BLaER1 (cell line): ENCODE data around the gene BACH2.

Experiments
- H3K27ac ChIP-seq: shearing (Covaris generic); formaldehyde crosslinking; 2 replicates; pipeline ENCODE4 v1.8.1; 2022
- H3K27me3 ChIP-seq: shearing (Covaris generic); formaldehyde crosslinking; 2 replicates; pipeline ENCODE4 v1.8.1; 2022
- H3K36me3 ChIP-seq: shearing (Covaris generic); formaldehyde crosslinking; 2 replicates; pipeline ENCODE4 v1.8.1; 2022
- H3K4me1 ChIP-seq: shearing (Covaris generic); formaldehyde crosslinking; 2 replicates; pipeline ENCODE4 v1.8.1; 2022
- H3K4me2 ChIP-seq: shearing (Covaris generic); formaldehyde crosslinking; 2 replicates; pipeline ENCODE4 v1.8.1; 2022
- H3K4me3 ChIP-seq: shearing (Covaris generic); formaldehyde crosslinking; 2 replicates; pipeline ENCODE4 v1.8.1; 2022
- H3K9ac ChIP-seq: shearing (Covaris generic); formaldehyde crosslinking; 2 replicates; pipeline ENCODE4 v1.8.1; 2022
- H3K9me3 ChIP-seq: shearing (Covaris generic); formaldehyde crosslinking; 2 replicates; pipeline ENCODE4 v1.8.1; 2022
- H4K20me1 ChIP-seq: shearing (Covaris generic); formaldehyde crosslinking; 2 replicates; pipeline ENCODE4 v1.8.1; 2022
- Cebpa-rat ChIP-seq: shearing (Covaris generic); IDR thresholded peaks from 2 replicates; pipeline ENCODE4 v1.8.1; 2022

BACH2 gene

DNA sequence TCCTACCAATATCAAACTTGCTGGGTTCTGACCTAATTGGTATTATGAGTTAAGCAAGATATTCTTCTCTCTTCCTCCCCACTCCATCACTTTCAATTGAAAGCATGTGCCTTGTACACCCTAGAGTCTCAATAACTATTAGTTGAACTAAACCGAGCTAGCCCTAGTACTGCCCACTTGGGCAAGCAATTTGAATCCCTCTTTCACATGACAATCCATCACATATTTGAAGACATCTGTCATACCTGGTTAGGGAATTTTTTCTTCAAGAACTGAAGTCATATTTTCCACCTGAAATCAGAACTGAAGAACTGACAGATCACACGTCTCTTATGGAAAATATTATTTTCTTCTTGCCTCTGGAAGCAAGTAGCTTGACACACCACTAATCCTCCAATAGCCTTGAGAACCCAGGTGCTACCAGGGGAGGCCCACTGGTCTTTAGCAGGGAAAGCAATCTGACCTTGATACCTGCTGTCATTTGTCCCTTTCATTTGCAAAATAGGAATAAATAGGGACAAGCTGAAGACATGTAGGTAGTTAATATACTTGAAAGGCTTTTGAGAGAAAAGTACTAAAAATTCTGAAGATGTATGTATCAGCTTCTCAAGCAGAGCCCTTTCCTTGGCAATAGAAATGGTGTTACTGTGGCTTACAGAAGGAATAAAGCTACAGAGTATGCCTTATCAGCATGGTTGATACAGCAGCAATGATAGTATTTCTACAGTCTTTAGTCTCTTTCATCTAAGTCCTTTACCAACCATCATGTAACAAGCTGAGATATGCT lies 331.0 kb downstream of the BACH2 start:
- H3K4me1 ChIP-seq: no peaks in the 10 kb centered on the region
- no peaks in the 10 kb centered on the region for H3K9me3 ChIP-seq
- H3K27me3 ChIP-seq: no peaks in the 10 kb centered on the region
- H3K4me3 ChIP-seq: no peak overlapping the region
- no peak overlapping the region for H3K27ac ChIP-seq
- peaks cover 42% of the 10 kb centered on the region for H3K36me3 ChIP-seq
- no peak overlapping the region for H3K9ac ChIP-seq
- H4K20me1 ChIP-seq: peaks cover 73% of the 10 kb centered on the region; the same call in 1 of the 2 replicates
- TF ChIP-seq Cebpa-rat: no peak
- no peak overlapping the region for H3K4me2 ChIP-seq

- Histone ChIP-seq H3K4me1 (no peaks in the 10 kb centered on the region), H3K9ac (no peak overlapping the region), H3K9me3 (no peaks in the 10 kb centered on the region), H3K36me3 (peaks cover 38% of the 10 kb centered on the region), H3K4me2 (no peak overlapping the region), H3K4me3 (no peak overlapping the region), H4K20me1 (peaks cover 75% of the 10 kb centered on the region; the same call in 1 of the 2 replicates), H3K27ac (no peak overlapping the region), H3K27me3 (no peaks in the 10 kb centered on the region)
- TF ChIP-seq Cebpa-rat: no peak
These were observed 333.3 kb downstream of the BACH2 start for GRCh38 chr6:89963391-89963790.

DNA sequence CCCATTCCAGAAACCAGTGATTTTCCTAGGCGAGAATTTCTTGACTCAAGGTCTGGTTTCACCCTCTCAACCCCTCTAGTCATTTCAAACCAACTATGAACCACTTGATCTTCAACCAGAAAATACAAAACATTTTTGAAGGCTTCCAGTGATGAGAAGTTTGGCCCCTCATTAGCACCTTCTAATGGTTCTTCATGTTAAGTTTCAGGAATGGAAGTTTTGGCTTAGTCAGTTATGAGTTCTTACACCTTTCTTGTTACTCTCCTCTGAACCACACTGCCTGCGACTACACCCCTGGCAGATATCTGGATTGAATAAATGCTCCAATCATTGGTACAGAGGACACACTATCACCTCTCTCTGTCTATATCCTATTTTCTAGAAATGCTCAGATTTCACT lies 335.2 kb downstream of the BACH2 start:
- H3K4me1 ChIP-seq: peaks cover 6% of the 10 kb centered on the region; the same call in 1 of the 2 replicates
- H4K20me1 ChIP-seq: peaks cover 76% of the 10 kb centered on the region; the same call in 1 of the 2 replicates
- no peak overlapping the region for H3K27ac ChIP-seq
- no peaks in the 10 kb centered on the region for H3K9me3 ChIP-seq
- H3K4me3 ChIP-seq: no peak overlapping the region
- H3K9ac ChIP-seq: no peak overlapping the region
- H3K4me2 ChIP-seq: no peak overlapping the region
- H3K36me3 ChIP-seq: peaks cover 30% of the 10 kb centered on the region
- no peaks in the 10 kb centered on the region for H3K27me3 ChIP-seq
- TF ChIP-seq Cebpa-rat: no peak

GRCh38 chr6:89959883-89960282 lies 336.8 kb downstream of the BACH2 start:
- no peak for TF ChIP-seq Cebpa-rat
- Histone ChIP-seq H3K4me2 (no peak overlapping the region), H4K20me1 (peaks cover 76% of the 10 kb centered on the region; the same call in 1 of the 2 replicates), H3K9ac (no peak overlapping the region), H3K27ac (no peak overlapping the region), H3K9me3 (no peaks in the 10 kb centered on the region), H3K36me3 (peaks cover 23% of the 10 kb centered on the region), H3K4me3 (no peak overlapping the region), H3K27me3 (no peaks in the 10 kb centered on the region), H3K4me1 (peaks cover 22% of the 10 kb centered on the region)

DNA sequence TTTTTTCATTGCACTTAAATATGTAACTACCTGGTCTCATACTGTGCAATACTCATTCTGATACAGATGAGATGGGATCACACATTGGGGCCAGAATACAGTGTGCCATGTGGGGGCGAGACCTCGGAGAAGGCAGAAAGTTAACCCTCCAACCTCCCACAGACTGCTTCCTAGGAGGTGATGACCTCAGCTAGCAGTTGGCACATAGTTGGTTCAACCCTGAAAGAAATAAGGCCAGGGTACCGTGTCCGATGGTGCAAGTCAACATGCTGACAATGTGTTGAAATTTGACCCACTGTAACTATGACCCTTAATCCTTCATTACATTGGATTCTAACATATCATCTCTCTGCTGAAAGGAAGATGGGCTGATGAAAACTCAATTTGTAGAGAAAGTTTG lies 340.5 kb downstream of the BACH2 start:
- H3K4me3 ChIP-seq: no peak overlapping the region
- H3K4me1 ChIP-seq: peaks cover 53% of the 10 kb centered on the region
- no peak overlapping the region for H3K27ac ChIP-seq

DNA sequence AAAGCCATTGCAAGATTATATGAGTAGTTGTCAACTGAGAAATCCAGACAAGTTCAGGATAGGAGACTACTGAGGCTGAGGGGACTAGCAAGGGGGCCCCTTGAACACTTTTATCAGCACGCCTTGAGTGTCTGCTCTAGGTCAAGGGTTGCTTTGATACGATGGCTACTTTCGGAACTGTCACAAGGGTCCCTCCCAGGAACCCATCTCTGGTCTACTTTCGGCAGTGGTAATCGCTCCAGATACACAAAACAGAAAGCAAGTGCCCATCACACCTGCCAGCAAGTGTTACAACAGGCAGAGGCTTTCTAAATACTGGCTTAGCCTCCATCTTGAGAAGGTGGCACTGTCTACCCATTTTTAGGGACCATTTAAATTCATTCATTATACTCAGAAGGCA lies 341.3 kb downstream of the BACH2 start:
- Histone ChIP-seq H3K36me3 (peaks cover 31% of the 10 kb centered on the region), H3K27ac (no peak overlapping the region), H3K4me3 (no peak overlapping the region), H4K20me1 (peaks cover 94% of the 10 kb centered on the region), H3K27me3 (no peaks in the 10 kb centered on the region), H3K4me1 (peaks cover 53% of the 10 kb centered on the region), H3K4me2 (peak overlapping the region; percentile 42; the same call in 1 of the 2 replicates), H3K9ac (no peak overlapping the region), H3K9me3 (no peaks in the 10 kb centered on the region)
- no peak for TF ChIP-seq Cebpa-rat

More for the DNA sequence above, 340.5 kb downstream of the BACH2 start:
- Histone ChIP-seq H3K36me3 (peaks cover 28% of the 10 kb centered on the region), H3K9me3 (no peaks in the 10 kb centered on the region), H3K4me2 (no peak overlapping the region), H3K9ac (no peak overlapping the region), H3K27me3 (no peaks in the 10 kb centered on the region), H4K20me1 (peaks cover 93% of the 10 kb centered on the region)
- no peak for TF ChIP-seq Cebpa-rat

DNA sequence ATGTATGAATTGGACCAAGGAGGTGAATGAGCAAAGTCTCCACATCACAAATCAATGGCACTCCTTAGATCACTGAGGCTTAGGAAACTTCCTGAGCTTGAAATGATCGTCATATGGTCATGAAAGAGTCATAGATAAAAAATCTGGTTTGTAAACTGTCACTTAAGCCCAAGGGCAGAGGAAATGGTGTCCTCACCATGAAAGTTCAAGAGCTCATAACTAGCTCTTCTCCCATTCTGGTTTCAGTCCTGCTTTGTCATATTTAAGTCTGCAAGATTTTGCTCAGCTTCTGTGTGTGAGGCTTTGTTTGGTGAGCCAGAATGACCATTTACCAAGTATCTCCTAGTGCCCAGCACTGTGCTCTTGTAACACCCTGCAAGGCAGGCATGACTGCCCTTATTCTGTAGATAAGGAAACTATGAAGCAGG lies 341.9 kb downstream of the BACH2 start:
- no peak overlapping the region for H3K9ac ChIP-seq
- H3K4me3 ChIP-seq: no peak overlapping the region
- no peak overlapping the region for H3K27ac ChIP-seq
- H3K27me3 ChIP-seq: no peaks in the 10 kb centered on the region
- peak overlapping the region; percentile 42 for H3K4me2 ChIP-seq
- peaks cover 93% of the 10 kb centered on the region for H4K20me1 ChIP-seq
- no peaks in the 10 kb centered on the region for H3K9me3 ChIP-seq
- H3K36me3 ChIP-seq: peaks cover 31% of the 10 kb centered on the region
- peaks cover 53% of the 10 kb centered on the region for H3K4me1 ChIP-seq
- no peak for TF ChIP-seq Cebpa-rat

DNA sequence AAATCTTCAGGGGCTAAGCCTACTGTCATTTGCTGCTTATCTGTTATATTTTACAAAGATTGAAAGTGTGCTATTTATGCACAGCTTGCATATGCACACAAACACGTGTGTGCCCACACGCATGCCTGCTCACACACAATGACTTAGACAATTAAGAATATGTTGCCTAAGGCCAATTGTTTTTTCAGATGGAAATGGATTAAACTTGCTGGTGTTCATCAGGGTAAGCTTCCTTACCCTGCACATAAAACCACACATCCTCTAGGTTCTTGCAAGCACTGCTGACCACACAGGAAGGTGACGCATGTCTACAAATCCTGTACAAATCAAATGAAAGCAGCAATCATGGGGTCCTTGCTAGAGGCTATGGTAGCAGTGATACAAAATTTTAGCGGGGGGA lies 344.0 kb downstream of the BACH2 start:
- no peaks in the 10 kb centered on the region for H3K27me3 ChIP-seq
- H3K36me3 ChIP-seq: peaks cover 50% of the 10 kb centered on the region
- peaks cover 53% of the 10 kb centered on the region for H3K4me1 ChIP-seq
- no peak overlapping the region for H3K4me3 ChIP-seq
- peak overlapping the region; percentile 56 for H3K4me2 ChIP-seq
- no peak for TF ChIP-seq Cebpa-rat
- no peak overlapping the region for H3K9ac ChIP-seq
- H3K9me3 ChIP-seq: no peaks in the 10 kb centered on the region
- peaks cover 95% of the 10 kb centered on the region for H4K20me1 ChIP-seq
- no peak overlapping the region for H3K27ac ChIP-seq

- peak overlapping the region; percentile 56 for H3K4me2 ChIP-seq
- peaks cover 93% of the 10 kb centered on the region for H4K20me1 ChIP-seq
- H3K27ac ChIP-seq: no peak overlapping the region
- no peak for TF ChIP-seq Cebpa-rat
- no peak overlapping the region for H3K9ac ChIP-seq
- no peaks in the 10 kb centered on the region for H3K9me3 ChIP-seq
- no peaks in the 10 kb centered on the region for H3K27me3 ChIP-seq
- H3K36me3 ChIP-seq: peaks cover 52% of the 10 kb centered on the region
- H3K4me3 ChIP-seq: no peak overlapping the region
- peaks cover 53% of the 10 kb centered on the region for H3K4me1 ChIP-seq
These were observed 344.5 kb downstream of the BACH2 start for GRCh38 chr6:89952105-89952671.

- Histone ChIP-seq H3K9ac (no peak overlapping the region), H3K9me3 (no peaks in the 10 kb centered on the region), H3K4me2 (peak overlapping the region; percentile 56; the same call in 1 of the 2 replicates), H3K36me3 (peaks cover 57% of the 10 kb centered on the region), H3K4me1 (peaks cover 49% of the 10 kb centered on the region), H3K27me3 (no peaks in the 10 kb centered on the region), H4K20me1 (peaks cover 93% of the 10 kb centered on the region), H3K27ac (no peak overlapping the region), H3K4me3 (no peak overlapping the region)
- no peak for TF ChIP-seq Cebpa-rat
These were observed 345.0 kb downstream of the BACH2 start for GRCh38 chr6:89951574-89952104.
